ENCODE measurements around the gene BLVRA. TPM values are rescaled to one million over a fixed set of nuclear protein-coding genes. Genes with fewer than 3 reads are reported as not detected.

The BLVRA gene
- total RNA-seq, 1 donor from 2014 or later = 22.4 TPM

- TF ChIP-seq CTCF (IDR thresholded peaks at IDR 0.05; ENCODE audit: unreplicated experiment) = no peak
- H3K27ac Mint-ChIP-seq = no peak overlapping the region
- peaks cover 33% of the 10 kb centered on the region for H3K27me3 Mint-ChIP-seq
- no peaks in the 10 kb centered on the region for H3K36me3 Mint-ChIP-seq (ENCODE audit: insufficient read depth)
- no peaks in the 10 kb centered on the region for H3K9me3 Mint-ChIP-seq (ENCODE audit: low read depth)
- H3K4me1 Mint-ChIP-seq (ENCODE audit: low read depth) = peaks cover 5% of the 10 kb centered on the region
- no peak for DNase-seq (ENCODE audit: low spot score, unreplicated experiment)
- peak overlapping the region; percentile 78 for H3K4me3 Mint-ChIP-seq (ENCODE audit: low read depth)
These were observed 1.3 kb upstream of the BLVRA start for GRCh38 chr7:43757073-43757720.

- H3K4me1 Mint-ChIP-seq (ENCODE audit: low read depth) = peaks cover 11% of the 10 kb centered on the region
- no peaks in the 10 kb centered on the region for H3K36me3 Mint-ChIP-seq (ENCODE audit: insufficient read depth)
- H3K9me3 Mint-ChIP-seq (ENCODE audit: low read depth) = no peaks in the 10 kb centered on the region
- peaks cover 29% of the 10 kb centered on the region for H3K27me3 Mint-ChIP-seq
- DNase-seq (ENCODE audit: low spot score, unreplicated experiment) = peak; percentile 37
- no peak for TF ChIP-seq CTCF (IDR thresholded peaks at IDR 0.05; ENCODE audit: unreplicated experiment)
- peak overlapping the region; percentile 70 for H3K27ac Mint-ChIP-seq
- peak overlapping the region; percentile 74 for H3K4me3 Mint-ChIP-seq (ENCODE audit: low read depth)
These were observed 573 bp downstream of the BLVRA start for GRCh38 chr7:43758822-43759683.

- no peaks in the 10 kb centered on the region for H3K9me3 Mint-ChIP-seq (ENCODE audit: low read depth)
- no peak for DNase-seq (ENCODE audit: low spot score, unreplicated experiment)
These were observed 2.4 kb downstream of the BLVRA start for GRCh38 chr7:43760861-43761260.

GRCh38 chr7:43761382-43761781, 2.9 kb downstream of the BLVRA start:
- Mint-ChIP-seq H3K27me3 (peaks cover 25% of the 10 kb centered on the region), H3K9me3 (ENCODE audit: low read depth) (no peaks in the 10 kb centered on the region), H3K4me1 (ENCODE audit: low read depth) (peaks cover 20% of the 10 kb centered on the region), H3K4me3 (ENCODE audit: low read depth) (no peak overlapping the region), H3K36me3 (ENCODE audit: insufficient read depth) (no peaks in the 10 kb centered on the region), H3K27ac (no peak overlapping the region)
- no peak for DNase-seq (ENCODE audit: low spot score, unreplicated experiment)
- TF ChIP-seq CTCF (IDR thresholded peaks at IDR 0.05; ENCODE audit: unreplicated experiment) = no peak

More at GRCh38 chr7:43760861-43761260, 2.4 kb downstream of the BLVRA start:
- Mint-ChIP-seq H3K27ac (no peak overlapping the region), H3K27me3 (peaks cover 29% of the 10 kb centered on the region), H3K36me3 (ENCODE audit: insufficient read depth) (no peaks in the 10 kb centered on the region), H3K4me3 (ENCODE audit: low read depth) (no peak overlapping the region), H3K4me1 (ENCODE audit: low read depth) (peaks cover 20% of the 10 kb centered on the region)
- TF ChIP-seq CTCF (IDR thresholded peaks at IDR 0.05; ENCODE audit: unreplicated experiment) = no peak

- Mint-ChIP-seq H3K4me1 (ENCODE audit: low read depth) (peaks cover 20% of the 10 kb centered on the region), H3K4me3 (ENCODE audit: low read depth) (no peak overlapping the region), H3K9me3 (ENCODE audit: low read depth) (no peaks in the 10 kb centered on the region), H3K36me3 (ENCODE audit: insufficient read depth) (no peaks in the 10 kb centered on the region), H3K27ac (no peak overlapping the region), H3K27me3 (peaks cover 20% of the 10 kb centered on the region)
- no peak for TF ChIP-seq CTCF (IDR thresholded peaks at IDR 0.05; ENCODE audit: unreplicated experiment)
- no peak for DNase-seq (ENCODE audit: low spot score, unreplicated experiment)
These were observed 3.6 kb downstream of the BLVRA start for GRCh38 chr7:43761938-43762692.

Measured in progenitor cell of endocrine pancreas (in vitro differentiated cells).